Panc1 (cell line): Measurements from ENCODE around the gene GRAMD2A. TPM values are rescaled to one million over a fixed set of nuclear protein-coding genes. Genes with fewer than 3 reads are reported as not detected.
A peak's percentile ranks its signal among the peaks of the same experiment; 100 is the strongest.

Experiments
- ATAC-seq: fragments of 200-7000 bp; cut with Tn5 transposase; 2 replicates; pipeline ENCODE4 v1.9.1; 2020; ENCODE audit warnings: mild to moderate bottlenecking, moderate library complexity
- BruUV-seq: library from RNA; stranded (reverse); fragments of 400-500 nt; replicated peaks from 2 replicates; lab custom pipeline; 2021; lab: Mats Ljungman, UMichigan
- CTCF ChIA-PET: fragments of 300-600 bp; sonication (Branson Sonifier 250); formaldehyde crosslinking; loops from one replicate; lab custom pipeline; 2022; ENCODE audit warnings: antibody characterized with exemption; lab: Charles Lee
- POLR2A ChIA-PET: fragments of 300-600 bp; sonication (Branson Sonifier 250); formaldehyde crosslinking; loops from one replicate; lab custom pipeline; 2022; ENCODE audit warnings: antibody characterized with exemption; lab: Charles Lee
- DNase-seq: peaks from one replicate; pipeline ENCODE4 v3.0.0-alpha.2; 2010; ENCODE audit warnings: low read depth, low spot score
- H3K27ac ChIP-seq: 2 replicates; pipeline ENCODE4 v1.5.1; 2011; ENCODE audit warnings: mild to moderate bottlenecking, low read length, inconsistent platforms
- H3K27me3 ChIP-seq: fragments of 200-500 bp; sonication (Bioruptor generic); 2 replicates; pipeline ENCODE4 v1.6.0; 2014; ENCODE audit warnings: low read length, inconsistent platforms; ENCODE audit not compliant: control insufficient read depth, insufficient read depth
- H3K36me3 ChIP-seq: fragments of 200-500 bp; sonication (Bioruptor generic); 2 replicates; pipeline ENCODE4 v1.5.1; 2014; ENCODE audit warnings: inconsistent platforms, mild to moderate bottlenecking, low read length, moderate library complexity; ENCODE audit not compliant: control insufficient read depth, insufficient read depth
- H3K4me1 ChIP-seq: 2 replicates; pipeline ENCODE4 v1.5.1; 2011; ENCODE audit warnings: inconsistent platforms, mild to moderate bottlenecking, low read length, moderate library complexity; ENCODE audit not compliant: control insufficient read depth, insufficient read depth
- H3K4me3 ChIP-seq, 2 experiments: 2 replicates each; pipeline ENCODE4 v1.5.1; 2011 to 2012; ENCODE audit warnings: low read depth in 2 of 2, low read length in 2 of 2, mild to moderate bottlenecking in 2 of 2, inconsistent platforms in 1 of 2, moderate library complexity in 1 of 2
- H3K9me3 ChIP-seq: fragments of 200-500 bp; sonication (Bioruptor generic); 2 replicates; pipeline ENCODE4 v1.5.1; 2014; ENCODE audit warnings: low read depth, mild to moderate bottlenecking, inconsistent platforms, low read length, moderate library complexity; ENCODE audit not compliant: control insufficient read depth, insufficient read depth
- POLR2AphosphoS5 ChIP-seq: IDR thresholded peaks from 2 replicates; pipeline ENCODE4 v1.6.1; 2012; ENCODE audit warnings: mild to moderate bottlenecking, low read depth, low read length, moderate library complexity
- SIN3A ChIP-seq: IDR thresholded peaks from 2 replicates; pipeline ENCODE4 v1.6.1; 2012; ENCODE audit warnings: low read depth, mild to moderate bottlenecking, low read length, moderate library complexity, borderline replicate concordance; ENCODE audit not compliant: insufficient read depth
- TCF7L2 ChIP-seq: IDR thresholded peaks from 2 replicates; pipeline ENCODE4 v1.6.1; 2011; ENCODE audit warnings: mild to moderate bottlenecking, low read depth, low read length, inconsistent platforms
- in situ Hi-C: cut with HindIII; loops from 2 replicates; pipeline ENCODE4 v1.10.0; 2016; ENCODE audit warnings: low sequenced_read_pairs, low pct_unique_long_range_greater_than_20kb
- intact Hi-C: fragments of 100-400 bp; cut with micrococcal nuclease; formaldehyde crosslinking; loops from one replicate; pipeline ENCODE4 v1.10.0; 2022; ENCODE audit not compliant: unreplicated experiment
- total RNA-seq: library from RNA; stranded (reverse); gene quantifications from one replicate; pipeline ENCODE4 v1.2.1, GENCODE V29; 2021; ENCODE audit not compliant: unreplicated experiment
- TF ChIP-seq, protein P1 (sequence below), 2 experiments: IDR thresholded peaks; 2 replicates each; pipeline ENCODE4 v1.6.1; 2011 to 2012; ENCODE audit warnings: low read depth in 2 of 2, control low read depth in 1 of 2, low read length in 1 of 2, mild to moderate bottlenecking in 1 of 2, moderate library complexity in 1 of 2; ENCODE audit not compliant: insufficient read depth in 1 of 2
- TF ChIP-seq, protein P2 (sequence below): fragments of 450-650 bp; IDR thresholded peaks from 2 replicates; pipeline ENCODE4 v1.5.1; 2017; ENCODE audit warnings: mild to moderate bottlenecking

The GRAMD2A gene
- total RNA-seq, 1 experiment from 2014 or later: 1.3 TPM

DNA sequence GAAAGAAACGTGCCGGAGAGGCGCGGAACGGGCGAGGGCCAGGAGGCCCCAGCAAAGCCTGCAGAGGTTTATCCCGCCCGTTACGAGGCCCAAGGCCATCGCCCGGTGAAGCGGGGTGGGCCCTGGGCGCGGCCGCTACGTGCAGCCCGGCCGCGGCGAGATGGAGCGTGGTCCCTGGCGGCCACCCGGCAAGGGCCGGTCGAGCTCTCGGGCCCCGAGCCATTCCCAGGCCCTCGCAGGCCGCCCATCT is 32.3 kb upstream of the GRAMD2A start:
- Histone ChIP-seq H3K4me1 (peaks cover 29% of the 10 kb centered on the region), H3K27me3 (no peaks in the 10 kb centered on the region), H3K4me3 (peak overlapping the region; percentile 84 to 97), H3K9me3 (no peaks in the 10 kb centered on the region), H3K36me3 (peaks cover 16% of the 10 kb centered on the region), H3K27ac (peak overlapping the region; percentile 96)
- BruUV-seq: no TSS peak
- ATAC-seq (no peak), DNase-seq (no peak)
- intact Hi-C loops (no loop called here), in situ Hi-C loops (no loop called here)
- ChIA-PET CTCF (no interaction called here), POLR2A (interaction anchor here (0.7 kb wide), 1 partner anchor 10 kb away, joined by 4 read pairs; no protein-coding TSS in a partner anchor)
- TF ChIP-seq, protein P1, sequence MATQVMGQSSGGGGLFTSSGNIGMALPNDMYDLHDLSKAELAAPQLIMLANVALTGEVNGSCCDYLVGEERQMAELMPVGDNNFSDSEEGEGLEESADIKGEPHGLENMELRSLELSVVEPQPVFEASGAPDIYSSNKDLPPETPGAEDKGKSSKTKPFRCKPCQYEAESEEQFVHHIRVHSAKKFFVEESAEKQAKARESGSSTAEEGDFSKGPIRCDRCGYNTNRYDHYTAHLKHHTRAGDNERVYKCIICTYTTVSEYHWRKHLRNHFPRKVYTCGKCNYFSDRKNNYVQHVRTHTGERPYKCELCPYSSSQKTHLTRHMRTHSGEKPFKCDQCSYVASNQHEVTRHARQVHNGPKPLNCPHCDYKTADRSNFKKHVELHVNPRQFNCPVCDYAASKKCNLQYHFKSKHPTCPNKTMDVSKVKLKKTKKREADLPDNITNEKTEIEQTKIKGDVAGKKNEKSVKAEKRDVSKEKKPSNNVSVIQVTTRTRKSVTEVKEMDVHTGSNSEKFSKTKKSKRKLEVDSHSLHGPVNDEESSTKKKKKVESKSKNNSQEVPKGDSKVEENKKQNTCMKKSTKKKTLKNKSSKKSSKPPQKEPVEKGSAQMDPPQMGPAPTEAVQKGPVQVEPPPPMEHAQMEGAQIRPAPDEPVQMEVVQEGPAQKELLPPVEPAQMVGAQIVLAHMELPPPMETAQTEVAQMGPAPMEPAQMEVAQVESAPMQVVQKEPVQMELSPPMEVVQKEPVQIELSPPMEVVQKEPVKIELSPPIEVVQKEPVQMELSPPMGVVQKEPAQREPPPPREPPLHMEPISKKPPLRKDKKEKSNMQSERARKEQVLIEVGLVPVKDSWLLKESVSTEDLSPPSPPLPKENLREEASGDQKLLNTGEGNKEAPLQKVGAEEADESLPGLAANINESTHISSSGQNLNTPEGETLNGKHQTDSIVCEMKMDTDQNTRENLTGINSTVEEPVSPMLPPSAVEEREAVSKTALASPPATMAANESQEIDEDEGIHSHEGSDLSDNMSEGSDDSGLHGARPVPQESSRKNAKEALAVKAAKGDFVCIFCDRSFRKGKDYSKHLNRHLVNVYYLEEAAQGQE (IDR thresholded peaks at IDR 0.05; ENCODE audit: insufficient read depth in 1 of 2, low read depth in 2 of 2, low read length in 1 of 2): no peak
- no peak for TF ChIP-seq SIN3A
- TF ChIP-seq, protein P2, sequence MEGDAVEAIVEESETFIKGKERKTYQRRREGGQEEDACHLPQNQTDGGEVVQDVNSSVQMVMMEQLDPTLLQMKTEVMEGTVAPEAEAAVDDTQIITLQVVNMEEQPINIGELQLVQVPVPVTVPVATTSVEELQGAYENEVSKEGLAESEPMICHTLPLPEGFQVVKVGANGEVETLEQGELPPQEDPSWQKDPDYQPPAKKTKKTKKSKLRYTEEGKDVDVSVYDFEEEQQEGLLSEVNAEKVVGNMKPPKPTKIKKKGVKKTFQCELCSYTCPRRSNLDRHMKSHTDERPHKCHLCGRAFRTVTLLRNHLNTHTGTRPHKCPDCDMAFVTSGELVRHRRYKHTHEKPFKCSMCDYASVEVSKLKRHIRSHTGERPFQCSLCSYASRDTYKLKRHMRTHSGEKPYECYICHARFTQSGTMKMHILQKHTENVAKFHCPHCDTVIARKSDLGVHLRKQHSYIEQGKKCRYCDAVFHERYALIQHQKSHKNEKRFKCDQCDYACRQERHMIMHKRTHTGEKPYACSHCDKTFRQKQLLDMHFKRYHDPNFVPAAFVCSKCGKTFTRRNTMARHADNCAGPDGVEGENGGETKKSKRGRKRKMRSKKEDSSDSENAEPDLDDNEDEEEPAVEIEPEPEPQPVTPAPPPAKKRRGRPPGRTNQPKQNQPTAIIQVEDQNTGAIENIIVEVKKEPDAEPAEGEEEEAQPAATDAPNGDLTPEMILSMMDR: no peak

DNA sequence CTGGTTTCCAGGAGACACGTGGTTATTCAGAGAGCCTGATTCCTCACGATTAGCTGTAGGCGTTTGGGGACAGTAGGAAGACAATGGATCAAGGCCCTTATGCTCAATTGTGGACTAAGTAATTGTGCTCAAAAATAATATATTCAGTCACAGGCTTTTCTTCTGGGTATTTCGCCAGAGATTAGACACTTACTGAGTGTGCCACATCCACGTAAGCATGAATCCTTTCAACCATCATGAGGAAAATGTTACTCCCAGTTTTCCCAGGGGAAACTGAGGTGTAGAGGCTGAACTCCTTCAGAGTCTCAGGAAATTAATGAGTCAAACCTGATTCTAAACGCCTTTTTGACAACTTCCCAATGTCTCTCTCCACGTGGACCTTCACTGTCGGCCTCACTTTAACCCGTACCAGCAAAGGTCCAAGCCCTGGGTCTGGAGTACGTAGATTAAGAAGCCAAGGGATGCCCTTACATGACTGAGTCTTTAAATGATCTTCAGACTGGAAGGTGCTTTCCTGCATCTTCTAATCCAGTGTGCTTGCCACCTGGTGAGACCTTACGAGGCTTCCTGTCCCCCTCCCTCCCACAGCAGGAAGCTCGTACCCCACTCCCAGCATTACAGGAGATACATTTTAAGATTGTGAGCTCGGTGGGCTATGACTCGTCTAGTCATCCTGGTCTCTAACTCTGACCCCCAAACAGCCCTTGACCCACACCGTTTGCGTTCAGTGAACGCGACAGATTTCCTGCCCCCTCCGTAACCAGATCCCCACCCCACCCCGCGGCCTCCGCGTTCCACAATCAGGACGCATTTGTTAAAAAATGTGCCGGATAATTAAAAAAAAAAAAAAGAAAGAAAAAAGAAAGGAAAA is 31.7 kb upstream of the GRAMD2A start:
- Histone ChIP-seq H3K36me3 (peaks cover 16% of the 10 kb centered on the region), H3K27ac (peak overlapping the region; percentile 96), H3K4me1 (peaks cover 33% of the 10 kb centered on the region), H3K27me3 (no peaks in the 10 kb centered on the region), H3K4me3 (peak overlapping the region; percentile 84 to 97), H3K9me3 (no peaks in the 10 kb centered on the region)
- DNase-seq (no peak), ATAC-seq (no peak)
- CTCF ChIA-PET: no interaction called here
- intact Hi-C loops: no loop called here
- POLR2A ChIA-PET: interaction anchor here (0.7 kb wide), 1 partner anchor 11 kb away, joined by 4 read pairs; no protein-coding TSS in a partner anchor
- in situ Hi-C loops: no loop called here
- BruUV-seq: no TSS peak
- TF ChIP-seq TCF7L2 (0 out of 2 replicates have a peak, but pooled peaks have one; percentile 4), POLR2AphosphoS5 (no peak; the same call in 1 of the 2 replicates), SIN3A (no peak)
- TF ChIP-seq, protein P1 (IDR thresholded peaks at IDR 0.05; ENCODE audit: insufficient read depth in 1 of 2, low read depth in 2 of 2, low read length in 1 of 2): no peak
- TF ChIP-seq, protein P2: no peak
